Left renal pelvis (tissue), 4 donors: ENCODE data around the gene ZNF576. TPM values are rescaled to one million over a fixed set of nuclear protein-coding genes. Genes with fewer than 3 reads are reported as not detected.
"Not testable (repeated sequence)": the region's sequence is repeated elsewhere in the genome, so short reads cannot be mapped to it uniquely, and the experiment has no call there.

Experiments
- DNase-seq, 4 donors: peaks; one replicate each; pipeline ENCODE4 v3.0.0-alpha.2; 2013; ENCODE audit warnings: low read depth in 4 of 4, low spot score in 3 of 4
- polyA plus RNA-seq, 4 donors: library from polyadenylated mRNA; unstranded; fragments of 120-200 nt; gene quantifications; one replicate each; pipeline ENCODE4 v1.2.1, GENCODE V29; 2013; ENCODE audit not compliant: insufficient read length in 4 of 4

Gene ZNF576
- polyA plus RNA-seq, 4 donors = 9.8 to 12.5 (median 11.2) TPM

DNA sequence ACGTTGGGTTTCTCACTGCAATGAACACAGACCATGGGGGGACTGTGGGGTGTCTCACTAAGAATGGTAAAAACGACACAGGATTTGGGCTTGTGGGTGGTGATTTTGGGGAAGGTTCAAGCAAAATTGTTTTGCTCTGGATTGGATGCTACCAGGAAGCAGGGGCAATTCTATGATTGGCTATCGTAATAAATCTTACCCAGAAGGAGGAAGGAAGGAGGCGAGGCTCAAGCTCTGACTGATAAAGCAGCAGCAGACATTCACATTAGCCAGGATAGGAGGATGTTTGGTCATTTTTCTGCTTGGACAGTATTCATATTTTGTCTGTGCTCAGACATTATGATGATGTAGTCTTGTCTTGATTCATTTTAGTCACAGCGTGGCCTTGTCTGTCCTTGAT lies 1.5 kb downstream of the ZNF576 start:
- DNase-seq = no peak

DNA sequence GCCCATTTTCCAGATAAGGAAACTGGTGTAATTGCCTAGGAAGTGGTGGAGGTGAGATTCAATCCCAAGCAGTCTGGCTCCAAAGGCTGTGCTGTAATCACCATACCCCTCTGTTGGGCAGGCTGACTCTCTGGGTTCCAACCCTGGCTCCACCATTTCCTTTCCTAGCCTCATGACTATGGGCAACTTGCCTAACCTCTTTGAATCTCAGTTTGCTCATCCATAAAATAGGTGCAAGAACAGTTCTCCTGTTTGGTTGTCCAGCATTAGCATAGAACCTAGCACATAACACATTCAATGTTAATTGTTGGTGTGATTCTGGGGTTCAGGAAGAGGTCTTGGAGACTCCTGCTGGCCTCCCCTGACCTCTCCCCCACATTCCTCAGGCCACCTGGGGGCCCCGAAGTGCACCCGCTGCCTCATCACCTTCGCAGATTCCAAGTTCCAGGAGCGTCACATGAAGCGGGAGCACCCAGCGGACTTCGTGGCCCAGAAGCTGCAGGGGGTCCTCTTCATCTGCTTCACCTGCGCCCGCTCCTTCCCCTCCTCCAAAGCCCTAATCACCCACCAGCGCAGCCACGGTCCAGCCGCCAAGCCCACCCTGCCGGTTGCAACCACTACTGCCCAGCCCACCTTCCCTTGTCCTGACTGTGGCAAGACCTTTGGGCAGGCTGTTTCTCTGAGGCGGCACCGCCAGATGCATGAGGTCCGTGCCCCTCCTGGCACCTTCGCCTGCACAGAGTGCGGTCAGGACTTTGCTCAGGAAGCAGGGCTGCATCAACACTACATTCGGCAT lies 2.2 kb downstream of the ZNF576 start:
- no peak for DNase-seq

DNA sequence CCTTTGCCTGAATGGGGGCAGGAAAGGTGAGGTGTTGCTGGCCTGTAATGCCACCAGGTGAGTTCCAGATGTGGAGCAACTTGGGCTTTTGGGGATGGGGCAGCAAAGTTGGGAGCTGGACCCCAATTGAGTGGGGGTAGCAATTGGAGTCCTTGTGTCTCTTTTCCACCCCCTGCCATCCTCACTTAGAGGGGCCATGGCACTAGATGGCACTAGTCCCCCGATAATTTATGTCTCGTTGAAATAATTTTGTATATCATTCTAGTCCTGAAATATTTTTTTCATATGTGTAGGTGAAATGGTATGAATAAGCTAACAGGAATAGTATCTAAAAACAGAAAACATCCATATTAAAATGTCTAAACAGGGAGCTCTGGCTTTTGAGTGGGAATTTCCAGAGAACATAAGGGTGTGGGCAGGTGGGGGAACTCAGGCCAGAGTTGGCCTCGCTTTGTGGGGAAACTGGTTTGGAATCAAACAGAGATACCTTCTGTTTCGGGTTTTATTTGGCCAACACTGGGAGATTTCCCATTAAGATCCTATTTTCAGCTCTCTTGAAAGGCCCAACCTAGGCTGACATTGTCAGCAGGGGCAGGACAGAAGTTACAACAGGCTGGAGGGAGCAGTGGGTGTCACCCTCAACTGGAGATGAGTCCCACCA lies 3.4 kb downstream of the ZNF576 start:
- DNase-seq = no peak

DNA sequence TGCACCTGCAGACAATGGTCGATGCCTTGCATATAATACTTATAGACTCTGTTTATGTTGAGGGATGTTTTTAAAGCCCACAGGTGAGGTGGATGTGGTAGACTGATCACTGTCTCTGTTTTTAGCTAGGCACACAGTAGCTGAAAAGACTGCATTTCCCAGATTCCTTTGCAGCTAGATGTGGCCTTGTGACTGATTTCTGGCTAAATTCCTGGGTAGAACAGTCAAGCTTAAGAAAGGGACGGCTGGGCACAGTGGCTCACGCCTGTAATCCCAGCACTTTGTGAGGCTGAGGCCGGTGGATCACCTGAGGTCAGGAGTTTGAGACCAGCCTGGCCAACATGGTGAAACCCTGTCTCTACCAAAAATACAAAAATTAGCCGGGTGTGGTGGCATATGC lies 3.9 kb downstream of the ZNF576 start:
- not testable (repeated sequence) for DNase-seq

DNA sequence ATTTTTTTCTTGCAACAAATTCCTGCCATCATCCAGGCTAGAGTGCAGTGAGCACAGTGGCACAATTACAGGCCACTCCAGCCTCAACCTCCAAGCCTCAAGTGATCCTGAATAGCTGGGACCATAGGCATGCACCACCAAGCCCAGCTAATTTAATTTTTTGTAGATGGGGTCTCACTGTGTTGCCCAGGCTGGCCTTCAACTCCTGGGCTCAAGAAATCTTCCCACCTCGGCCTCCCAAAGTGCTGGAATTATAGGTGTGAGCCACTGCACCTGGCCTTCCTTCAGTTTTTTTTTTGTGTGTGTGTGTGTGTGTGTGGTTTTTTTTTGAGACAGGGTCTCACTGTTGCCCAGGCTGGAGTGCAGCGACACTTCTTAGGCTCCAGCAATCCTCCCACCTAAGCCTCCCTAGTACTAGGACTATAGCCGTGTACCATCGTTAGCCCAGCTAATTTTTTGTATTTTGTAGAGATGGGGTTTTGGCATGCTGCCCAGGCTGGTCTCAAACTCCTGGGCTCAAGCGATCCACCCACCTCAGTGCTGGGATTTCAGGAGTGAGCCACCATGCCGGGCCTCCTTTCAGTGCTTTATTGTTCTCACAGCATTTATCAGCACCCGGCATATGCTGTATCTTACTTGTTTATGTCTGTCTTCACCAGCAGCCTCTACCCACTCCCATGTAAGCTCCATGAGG lies 9.6 kb downstream of the ZNF576 start:
- DNase-seq = no peak

DNA sequence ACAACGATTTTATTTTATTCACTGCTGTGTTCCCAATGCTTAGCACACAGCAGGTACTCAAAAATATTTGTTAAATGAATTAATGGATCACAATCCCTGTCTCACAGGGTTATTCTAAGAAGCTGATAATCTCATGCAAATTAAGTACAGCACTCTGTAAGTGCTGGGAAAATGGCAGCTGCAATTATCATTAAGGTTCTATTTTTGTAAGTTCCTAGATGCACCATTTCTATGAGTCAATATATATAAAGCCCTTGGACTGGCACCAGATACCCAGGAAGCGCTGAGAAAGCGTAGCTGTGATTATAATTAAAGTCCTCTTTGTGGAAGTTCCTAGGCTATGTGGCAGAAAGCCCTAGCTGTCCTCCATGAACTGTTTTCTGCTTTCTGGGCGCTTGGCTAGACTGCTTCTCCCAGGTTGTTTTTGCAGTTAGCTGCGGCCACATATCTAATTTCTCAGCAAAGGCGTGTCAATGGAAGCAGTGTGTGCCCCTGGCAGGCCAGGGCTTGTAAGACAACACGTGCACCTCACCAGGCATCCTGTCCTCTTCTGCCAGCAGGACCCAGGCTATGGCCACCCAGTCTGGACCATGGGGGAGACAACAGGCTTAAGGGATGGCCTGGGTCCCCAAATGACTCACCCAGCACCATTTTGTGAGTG lies 10.3 kb downstream of the ZNF576 start:
- DNase-seq = no peak

DNA sequence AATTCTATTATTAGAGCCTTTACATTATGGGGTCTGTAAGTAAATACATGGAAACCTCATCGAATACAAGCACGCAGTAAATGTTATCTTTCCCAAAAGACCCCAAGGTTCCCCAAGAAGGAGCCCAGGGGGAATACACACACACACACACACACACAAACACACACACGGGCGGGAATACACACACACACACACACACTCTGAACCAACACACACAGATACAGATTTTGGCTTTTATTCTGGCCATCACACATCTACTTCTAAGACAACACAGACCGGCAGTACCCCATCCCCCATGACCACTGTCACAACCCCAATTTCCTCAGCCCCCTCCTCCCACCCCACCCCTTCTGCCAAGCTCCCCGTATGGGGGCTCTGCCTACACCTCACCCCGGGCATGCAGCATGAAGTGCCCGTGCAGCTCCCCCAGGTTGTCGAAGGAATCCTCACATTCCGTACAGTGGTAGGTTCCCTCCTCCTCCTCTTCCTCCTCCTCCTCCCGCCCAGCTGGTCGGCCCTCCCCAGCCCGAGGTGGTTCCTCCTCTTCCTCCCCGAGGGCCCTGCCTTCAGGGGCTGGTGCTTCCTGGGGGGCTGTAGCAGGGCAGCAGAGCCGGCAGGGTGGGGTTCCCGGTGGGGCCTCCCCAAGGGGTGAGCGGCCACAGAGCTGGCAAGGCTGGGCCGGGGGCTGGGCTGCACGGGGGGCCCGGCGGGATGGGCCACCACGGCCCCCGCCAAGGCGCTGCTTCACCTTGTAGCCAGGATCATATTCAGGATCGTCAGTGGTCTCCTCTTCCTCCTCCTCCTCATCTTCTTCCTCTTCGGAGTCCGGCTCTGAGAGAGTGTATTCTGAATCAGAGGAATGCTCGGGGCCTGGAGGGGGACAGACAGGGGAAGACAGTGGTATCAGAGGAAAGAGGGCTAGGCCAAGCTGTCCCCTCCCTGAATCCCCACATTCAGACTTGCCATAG lies 11.1 kb downstream of the ZNF576 start:
- DNase-seq = no peak

DNA sequence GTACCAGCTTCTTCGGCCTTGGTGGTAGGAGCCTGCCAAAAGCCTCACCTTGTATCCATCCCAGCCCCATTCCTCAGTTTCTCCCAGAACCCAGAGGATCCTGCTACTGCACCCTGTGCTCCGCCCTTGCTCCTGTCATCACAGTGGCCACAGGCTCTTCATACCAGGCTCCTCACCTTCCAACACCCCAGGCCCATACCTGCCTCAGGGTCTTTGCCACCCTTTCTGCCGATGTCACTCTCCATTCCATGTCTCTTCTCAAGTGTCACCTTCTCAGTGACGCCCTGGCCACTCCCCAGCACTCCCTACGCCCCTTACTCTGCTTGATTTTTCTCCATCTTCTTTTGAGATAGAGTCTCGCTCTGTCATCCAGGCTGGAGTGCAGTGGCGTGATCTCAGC lies 13.5 kb downstream of the ZNF576 start:
- no peak for DNase-seq

DNA sequence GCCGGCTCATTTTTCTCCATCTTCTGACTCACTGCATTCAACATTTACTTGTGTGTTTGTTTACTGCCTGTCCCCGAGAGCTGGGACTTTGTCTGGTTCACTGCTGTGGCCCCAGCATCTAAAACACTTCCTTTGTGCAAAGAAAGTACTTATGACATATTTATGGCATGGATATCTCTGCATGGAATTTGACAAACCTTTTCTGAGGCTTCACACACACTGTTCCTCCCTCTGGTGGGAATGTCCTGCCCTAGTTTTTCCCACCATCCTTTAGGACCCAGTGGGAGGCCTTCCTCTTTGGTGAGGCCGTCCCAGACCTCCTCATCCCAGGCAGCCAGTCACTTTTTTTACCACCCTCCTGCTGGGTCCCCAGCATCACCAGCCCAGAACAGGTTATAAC lies 14.1 kb downstream of the ZNF576 start:
- no peak for DNase-seq

DNA sequence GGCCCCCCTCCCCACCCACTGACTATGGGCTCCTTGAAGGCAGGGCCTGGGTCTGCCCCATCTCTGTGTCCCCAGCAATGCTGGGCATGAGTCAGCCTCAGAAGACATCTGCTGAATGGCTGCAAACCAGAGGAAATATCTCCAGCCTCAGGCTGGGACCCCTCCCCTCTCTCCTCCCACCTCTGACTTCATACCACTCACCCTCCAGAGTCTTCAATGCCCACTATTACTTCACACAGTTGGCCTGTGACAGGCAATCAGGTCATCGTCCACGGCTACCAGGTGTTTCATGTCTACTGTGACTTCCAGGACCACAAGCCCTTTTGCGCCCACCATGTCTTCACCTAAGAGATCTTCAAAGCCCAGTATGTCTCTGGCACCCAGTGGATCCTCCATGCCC lies 15.4 kb downstream of the ZNF576 start, which contains the start of gene SRRM5:
Gene SRRM5, plus strand, starts transcription at position 301 of the 400 bp plus-strand sequence. Its CDS starts 34 bp downstream, at position 335.
- DNase-seq = no peak

DNA sequence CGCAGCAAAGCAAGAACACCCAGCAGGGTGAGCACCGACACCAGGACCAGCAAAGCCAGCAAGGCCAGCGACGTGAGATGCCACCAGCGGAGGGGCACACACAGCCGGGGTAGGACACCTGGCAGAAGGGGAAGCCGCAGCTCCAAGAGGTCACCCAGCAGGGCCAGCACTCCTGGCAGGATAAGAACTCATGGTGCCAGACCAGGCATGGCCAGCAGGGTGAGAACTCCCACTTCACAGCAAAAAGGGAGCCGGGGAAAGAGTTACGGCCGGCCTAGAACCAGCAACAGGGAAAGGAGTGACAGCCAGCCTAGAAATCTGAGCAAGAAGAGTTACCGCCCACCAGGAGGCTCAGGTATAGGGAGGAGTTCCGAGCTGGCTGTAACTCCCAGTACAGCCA lies 16.0 kb downstream of the ZNF576 start:
- no peak for DNase-seq

DNA sequence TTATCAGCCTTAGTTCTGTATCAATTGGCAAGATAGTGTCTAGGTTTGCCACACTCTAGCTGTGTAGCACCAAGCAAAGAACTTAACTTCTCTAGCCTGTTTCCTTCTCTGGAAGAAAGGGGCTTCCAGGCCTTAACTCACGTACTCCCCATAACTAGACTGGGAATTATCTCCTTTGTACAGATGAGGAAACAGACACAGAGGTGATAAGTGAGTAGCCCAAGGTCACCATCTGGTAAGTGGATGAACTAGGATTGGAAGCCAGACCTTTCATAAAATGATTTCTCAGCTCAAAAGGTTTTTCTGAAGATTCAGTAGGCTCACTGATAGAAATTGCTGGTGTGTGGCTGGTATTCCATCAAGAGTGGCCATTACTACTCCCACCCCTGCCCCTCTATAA lies 19.9 kb downstream of the ZNF576 start:
- no peak for DNase-seq

DNA sequence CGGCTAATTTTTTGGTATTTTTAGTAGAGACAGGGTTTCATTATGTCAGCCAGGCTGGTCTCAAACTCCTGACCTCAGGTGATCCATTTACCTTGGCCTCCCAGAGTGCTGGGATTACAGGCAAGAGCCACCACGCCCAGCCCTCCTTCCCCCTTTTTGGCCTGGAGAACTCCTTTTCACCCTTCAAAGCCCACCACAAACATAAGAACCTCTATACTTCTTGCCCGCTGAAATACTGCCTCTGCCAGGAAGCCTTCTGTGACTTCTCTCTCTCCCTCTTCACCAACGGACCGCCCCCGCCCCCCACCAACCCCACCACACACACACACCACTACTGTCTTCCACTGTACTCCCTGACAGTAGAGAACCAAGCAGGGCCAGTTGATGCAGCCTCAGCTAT lies 20.6 kb downstream of the ZNF576 start:
- DNase-seq = no peak

DNA sequence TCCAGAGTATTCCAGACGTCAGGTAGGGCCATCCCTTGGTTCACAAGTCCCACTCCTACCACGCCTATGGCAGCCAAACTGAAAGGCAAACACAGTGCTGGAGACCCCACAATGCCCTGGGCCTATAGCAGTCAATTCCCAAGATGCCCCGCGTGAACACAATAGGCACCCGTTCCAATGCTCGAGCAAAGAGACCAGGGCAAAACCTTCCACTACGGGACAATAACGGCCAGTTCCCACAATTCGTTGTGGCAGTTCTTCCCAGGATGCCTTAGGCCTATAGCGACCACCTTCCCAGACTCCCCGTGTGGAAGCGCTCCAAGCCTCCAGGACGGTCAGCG lies 22.5 kb downstream of the ZNF576 start:
- DNase-seq = no peak

DNA sequence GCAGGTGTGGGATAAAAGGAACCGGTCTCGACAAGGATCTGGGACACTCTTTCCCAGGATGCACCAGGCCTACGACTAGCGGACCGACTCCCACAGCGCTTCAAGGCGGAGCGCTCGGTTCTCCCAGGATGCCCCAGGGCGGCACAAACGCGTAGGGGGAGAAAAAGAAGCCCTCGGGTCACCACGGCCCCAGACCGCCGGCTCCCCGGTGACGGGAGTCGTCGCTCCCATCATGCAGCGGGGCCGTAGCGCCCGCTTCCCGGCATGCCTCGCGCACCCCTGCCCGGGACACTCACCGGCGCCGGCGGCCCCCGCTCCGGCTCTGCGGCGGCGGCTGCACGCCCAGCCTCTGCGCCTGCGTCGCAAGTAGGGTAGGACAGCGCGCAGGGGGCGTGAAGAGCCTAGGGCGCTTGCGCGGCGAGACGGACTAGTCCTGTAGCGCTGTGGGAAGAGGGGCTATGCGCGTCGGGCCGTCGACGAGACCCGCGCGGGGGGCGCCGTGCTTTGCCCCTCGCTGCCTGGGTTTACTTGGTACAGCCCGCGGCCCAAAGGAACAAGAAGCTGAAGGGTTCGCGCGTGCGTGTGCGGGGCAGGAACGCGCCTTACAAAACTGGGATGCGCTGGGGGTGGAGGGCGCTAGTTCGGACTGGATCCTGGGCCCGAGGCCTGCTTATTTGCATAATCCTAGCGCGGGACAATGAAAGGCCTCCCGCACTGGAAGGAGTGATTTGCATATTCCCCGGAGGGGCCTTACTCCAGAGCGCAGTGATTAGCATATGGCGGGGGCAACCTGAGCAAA lies 23.1 kb downstream of the ZNF576 start, which contains the start of gene ZNF428:
Gene ZNF428, minus strand, starts transcription at position 368 of the 799 bp plus-strand sequence. CDS start 5,325 bp downstream, outside the sequence.
- DNase-seq = peak; percentile 78 to 83 (median 80)

DNA sequence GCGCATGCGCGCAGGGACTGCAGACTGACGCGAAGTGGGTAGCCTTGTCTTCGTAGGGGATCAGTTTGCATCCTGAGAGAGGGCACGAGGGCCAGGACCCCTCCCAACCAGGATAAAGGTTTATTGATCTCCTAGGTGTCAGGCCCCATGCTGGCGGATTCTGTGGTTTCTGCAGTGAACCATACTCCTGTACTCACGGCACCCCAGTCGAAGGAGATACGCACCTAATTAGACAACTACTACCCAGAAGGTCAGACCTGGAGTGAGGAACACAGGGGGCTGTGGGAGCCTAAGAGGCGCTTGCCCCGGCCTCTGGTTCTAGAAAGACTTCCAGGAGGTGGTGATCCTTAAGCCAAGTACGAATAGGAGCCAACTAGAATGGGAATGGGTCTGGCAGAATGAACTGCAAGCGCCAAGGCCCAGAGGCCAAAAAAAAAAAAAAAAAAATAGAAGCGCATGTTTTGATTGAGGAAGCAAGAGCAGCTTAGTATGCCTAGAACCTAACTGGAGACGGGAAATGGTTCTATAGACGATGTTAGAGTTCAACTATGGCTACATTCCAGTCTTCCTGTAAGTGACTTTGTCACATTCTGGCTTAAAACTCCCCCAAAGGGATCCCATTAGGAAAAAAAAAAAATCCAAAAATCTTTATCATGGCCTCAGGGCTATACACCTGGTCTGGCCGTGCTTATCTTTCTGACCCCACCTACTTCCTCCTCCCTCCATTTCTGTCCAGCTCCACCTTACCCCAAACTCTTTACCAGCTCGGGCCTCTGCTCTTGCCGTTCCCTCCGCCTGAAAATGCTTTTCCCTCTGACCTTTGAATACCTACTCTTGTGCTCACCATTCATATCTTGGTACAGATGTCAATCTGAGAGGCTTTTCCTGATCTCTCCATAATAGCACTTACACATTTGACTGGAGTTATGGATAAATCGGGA lies 23.9 kb downstream of the ZNF576 start:
- DNase-seq = no peak

DNA sequence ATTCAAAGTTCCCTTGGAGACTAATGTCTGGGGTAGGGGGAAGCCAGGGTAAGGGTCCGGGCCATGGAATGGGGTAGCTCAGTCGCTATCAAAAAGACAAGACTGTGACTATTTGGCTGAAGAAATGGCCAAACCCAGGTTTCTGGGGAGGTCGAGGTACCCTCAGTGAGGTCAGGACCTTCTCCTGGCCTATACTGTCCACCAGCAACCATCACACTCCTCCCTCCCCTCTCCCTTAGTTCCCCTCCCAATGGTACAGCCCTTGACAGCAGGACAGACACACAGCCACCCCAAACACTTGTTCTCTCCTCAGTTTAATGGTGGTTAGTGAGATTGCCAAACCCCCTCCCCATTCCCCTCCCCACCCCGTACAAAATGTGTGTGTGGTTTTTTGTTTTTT lies 25.7 kb downstream of the ZNF576 start:
- no peak for DNase-seq

DNA sequence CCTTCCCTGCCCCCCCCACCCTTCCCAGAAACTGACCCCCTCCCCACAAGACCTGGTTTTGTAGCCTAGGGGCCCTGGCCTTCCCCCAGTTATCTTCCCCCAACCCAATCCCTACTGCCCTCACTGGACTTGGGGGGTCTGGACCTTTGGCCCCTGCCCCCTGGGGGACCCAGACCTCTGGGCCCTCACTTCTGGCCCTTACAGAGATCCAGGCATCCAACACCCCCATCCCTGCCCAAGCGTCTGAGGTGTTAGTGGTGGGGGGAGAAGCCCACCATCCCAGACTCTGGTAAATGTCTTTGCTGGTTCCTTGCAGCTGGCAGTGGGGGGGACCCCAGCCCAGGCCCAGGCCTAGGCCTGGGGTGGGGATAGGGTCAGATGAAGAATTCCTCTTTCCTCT lies 26.6 kb downstream of the ZNF576 start:
- DNase-seq = no peak
